Stimulated activated CD4-positive, alpha-beta T cell treated with anti-CD3 and anti-CD28 coated beads, Interleukin-4, amount 100 ng/mL, for 24 hours (primary cell): ENCODE data around the gene TBX19.

ENCODE experiments used
- DNase-seq: peaks from one replicate; pipeline ENCODE4 v3.0.0-alpha.2; 2020

TBX19 gene

DNA sequence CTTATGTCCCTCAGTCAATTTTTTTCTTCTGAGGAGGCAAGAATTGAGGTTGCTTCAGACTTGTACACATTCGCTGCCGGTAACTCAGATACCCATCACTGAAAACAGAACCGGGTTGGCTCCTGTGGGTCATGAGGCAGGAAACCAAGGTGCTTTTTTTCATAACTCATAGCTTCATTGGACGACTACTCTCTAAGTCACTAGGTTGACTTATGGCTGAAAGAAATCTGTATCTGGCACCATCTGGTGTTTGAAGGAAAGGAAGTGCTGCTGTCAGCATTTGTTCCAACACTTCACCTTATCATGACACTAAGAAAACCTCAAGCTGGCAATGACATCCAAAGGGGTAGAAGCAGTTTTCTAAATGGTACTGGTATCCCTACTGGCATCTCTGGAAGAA, 82.3 kb downstream of the TBX19 start:
- DNase-seq, result peak; percentile 46
